B cell (primary cell): Measurements from ENCODE around the gene CLEC4D. TPM values are rescaled to one million over a fixed set of nuclear protein-coding genes. Genes with fewer than 3 reads are reported as not detected.
"Not testable (repeated sequence)": the region's sequence is repeated elsewhere in the genome, so short reads cannot be mapped to it uniquely, and the experiment has no call there.

Source experiments
- ATAC-seq: fragments of 200-7000 bp; cut with Tn5 transposase; one replicate; pipeline ENCODE4 v1.10.0; 2021; ENCODE audit warnings: low read depth, mild to moderate bottlenecking, moderate number of reproducible peaks, moderate library complexity
- CTCF ChIA-PET: fragments of 350-600 bp; sonication (Branson Sonifier 250); formaldehyde crosslinking; loops from one replicate; lab custom pipeline; 2021; ENCODE audit warnings: antibody characterized with exemption, inconsistent platforms; lab: Charles Lee
- POLR2A ChIA-PET: fragments of 350-600 bp; sonication (Branson Sonifier 250); formaldehyde crosslinking; loops from one replicate; lab custom pipeline; 2021; ENCODE audit warnings: antibody characterized with exemption; lab: Charles Lee
- DNase-seq: peaks from one replicate; pipeline ENCODE4 v3.0.0; 2013
- H2AFZ ChIP-seq: 2 replicates; pipeline ENCODE4 v1.6.1; 2012; ENCODE audit warnings: mild to moderate bottlenecking, low read depth, low read length; ENCODE audit not compliant: insufficient read depth, poor library complexity, severe bottlenecking
- H3K27ac ChIP-seq, 2 donors: 1 replicate in 1 of 2; 2 replicates in 1 of 2; pipeline ENCODE4 v1.5.1; 2012 to 2013; ENCODE audit warnings: low read length in 2 of 2, mild to moderate bottlenecking in 2 of 2, moderate library complexity in 1 of 2
- H3K27me3 ChIP-seq, 4 experiments: fragments of 200-600 bp in 1 of 4; sonication (generic) in 1 of 4; replicated peaks in 1 of 4; 1 replicate in 2 of 4; 2 replicates in 2 of 4; pipeline versions ENCODE4 v1.6.1 to v1.7.0; 2013 to 2016; ENCODE audit warnings: low read length in 3 of 4, mild to moderate bottlenecking in 2 of 4, mixed read lengths in 1 of 4, moderate library complexity in 1 of 4; ENCODE audit not compliant: insufficient read depth in 4 of 4, control insufficient read depth in 3 of 4; ENCODE audit errors: control extremely low read depth in 1 of 4
- H3K36me3 ChIP-seq, 2 experiments: replicated peaks in 1 of 2; 1 replicate in 1 of 2; 2 replicates in 1 of 2; pipeline versions ENCODE4 v1.6.1 to v1.7.1; 2013; ENCODE audit warnings: low read length in 1 of 2; ENCODE audit not compliant: insufficient read depth in 2 of 2, control insufficient read depth in 1 of 2; ENCODE audit errors: control extremely low read depth in 1 of 2, extremely low read depth in 1 of 2
- H3K4me1 ChIP-seq, 2 donors: fragments of 200-600 bp in 1 of 2; sonication (generic) in 1 of 2; 1 replicate in 1 of 2; 2 replicates in 1 of 2; pipeline versions ENCODE4 v1.5.1 to v1.6.1; 2013 to 2017; ENCODE audit warnings: low read length in 2 of 2; ENCODE audit not compliant: control insufficient read depth in 2 of 2, insufficient read depth in 2 of 2
- H3K4me2 ChIP-seq: replicated peaks from 2 replicates; pipeline ENCODE3; 2012; ENCODE audit warnings: mild to moderate bottlenecking, low read depth, low read length; ENCODE audit not compliant: poor library complexity, severe bottlenecking
- H3K4me3 ChIP-seq, 5 experiments: fragments of 200-600 bp in 1 of 5; sonication (generic) in 1 of 5; 1 replicate in 3 of 5; 2 replicates in 2 of 5; pipeline versions ENCODE4 v1.5.1 to v1.7.0; 2011 to 2016; ENCODE audit warnings: low read length in 4 of 5, mild to moderate bottlenecking in 4 of 5, low read depth in 2 of 5, control low read depth in 1 of 5, moderate library complexity in 1 of 5; ENCODE audit not compliant: insufficient read depth in 1 of 5; ENCODE audit errors: control extremely low read depth in 1 of 5, extremely low read depth in 1 of 5
- H3K79me2 ChIP-seq: fragments of 200-600 bp; sonication (generic); one replicate; pipeline ENCODE4 v1.6.0; 2016; ENCODE audit warnings: low read length; ENCODE audit not compliant: control insufficient read depth, insufficient read depth
- H3K9ac ChIP-seq: fragments of 200-600 bp; sonication (generic); 2 replicates; pipeline ENCODE4 v1.6.1; 2017; ENCODE audit warnings: mild to moderate bottlenecking, low read length, moderate library complexity
- H3K9me3 ChIP-seq, 3 donors: one replicate each; pipeline versions ENCODE4 v1.6.1 to v1.7.1; 2013; ENCODE audit warnings: low read length in 2 of 3; ENCODE audit not compliant: control insufficient read depth in 2 of 3, insufficient read depth in 1 of 3; ENCODE audit errors: control extremely low read depth in 1 of 3
- H4K20me1 ChIP-seq: 2 replicates; pipeline ENCODE4 v1.6.0; 2012; ENCODE audit warnings: mild to moderate bottlenecking, low read length; ENCODE audit not compliant: insufficient read depth, control insufficient read depth, poor library complexity, severe bottlenecking
- H3K27ac Mint-ChIP-seq: one replicate; pipeline ENCODE4 v1.8.0; 2021; ENCODE audit warnings: mixed read lengths
- H3K27me3 Mint-ChIP-seq: one replicate; pipeline ENCODE4 v1.8.0; 2021; ENCODE audit warnings: mixed read lengths
- H3K4me1 Mint-ChIP-seq: one replicate; pipeline ENCODE4 v1.8.0; 2021; ENCODE audit warnings: mixed read lengths
- H3K4me3 Mint-ChIP-seq: one replicate; pipeline ENCODE4 v1.8.0; 2021; ENCODE audit warnings: mixed read lengths
- H3K9me3 Mint-ChIP-seq: one replicate; pipeline ENCODE4 v1.8.0; 2022; ENCODE audit warnings: mixed read lengths; ENCODE audit not compliant: insufficient read depth
- EZH2 ChIP-seq: IDR thresholded peaks from 2 replicates; pipeline ENCODE4 v1.6.1; 2012; ENCODE audit warnings: borderline replicate concordance, low read depth, mild to moderate bottlenecking, moderate library complexity, low read length; ENCODE audit not compliant: insufficient read depth, poor library complexity, severe bottlenecking
- WGBS: methylation state at CpG from one replicate; pipeline ENCODE4 v1.1.5; 2013; ENCODE audit warnings: missing lambda C conversion rate; ENCODE audit not compliant: insufficient coverage; 5-methylcytosine and 5-hydroxymethylcytosine counted together
- intact Hi-C: fragments of 100-400 bp; cut with micrococcal nuclease; formaldehyde crosslinking; loops from one replicate; pipeline ENCODE4 v1.10.0; 2022
- polyA plus RNA-seq: library from polyadenylated mRNA; depleted of rRNA; stranded (reverse); fragments of >200 nt; gene quantifications from 2 replicates; pipeline ENCODE4 v1.2.3, GENCODE V29; 2012
- total RNA-seq, 2 donors: library from RNA; stranded (reverse); fragments of 120-200 nt in 1 of 2; gene quantifications; 1 replicate in 1 of 2; 2 replicates in 1 of 2; pipeline versions ENCODE4 v1.2.3 to v1.2.4, GENCODE V29; 2013 to 2022
- TF ChIP-seq, protein P1 (sequence below): fragments of 200-600 bp; IDR thresholded peaks from one replicate; pipeline ENCODE4 v1.8.0; 2022; ENCODE audit warnings: antibody characterized with exemption, mild to moderate bottlenecking

The CLEC4D gene
- total and polyA plus RNA-seq, 2 donors (not counting 1 experiment from before 2014, with no cell fraction given) = not detected

DNA sequence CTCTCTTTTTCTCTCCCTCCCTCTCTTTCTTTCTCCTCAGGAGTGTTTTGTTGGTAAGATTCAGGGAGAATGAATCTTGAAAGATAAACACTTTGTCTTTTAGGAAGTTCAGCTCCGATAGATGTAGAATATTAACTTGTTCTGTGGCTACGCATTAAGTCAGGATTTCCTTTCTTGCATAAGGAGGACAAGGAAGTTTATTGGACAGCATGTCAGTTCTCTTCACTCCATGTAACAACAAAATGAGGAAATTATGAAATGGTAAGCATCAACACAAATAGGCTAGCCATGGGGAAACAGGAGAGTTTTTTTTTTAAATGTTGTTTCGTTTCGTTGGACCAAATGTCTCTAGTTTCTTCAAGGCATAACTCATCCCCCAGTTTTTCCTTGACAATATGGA, 27.5 kb downstream of the CLEC4D start, which contains the start of gene CLEC4E:
TSS of gene CLEC4E (minus strand) at position 75 of the 400 bp plus-strand sequence. CDS start 108 bp downstream, outside the sequence.
- peaks cover 33% of the 10 kb centered on the region for H3K27me3 Mint-ChIP-seq
- H3K9ac ChIP-seq, H3K4me2 ChIP-seq, intact Hi-C loops, ATAC-seq, H3K4me3 Mint-ChIP-seq, H3K27ac ChIP-seq, H3K27ac Mint-ChIP-seq, H3K9me3 Mint-ChIP-seq, DNase-seq, H3K4me1 Mint-ChIP-seq, H3K4me1 ChIP-seq, H3K27me3 ChIP-seq, H2AFZ ChIP-seq, POLR2A ChIA-PET, H3K79me2 ChIP-seq, H4K20me1 ChIP-seq, H3K36me3 ChIP-seq, H3K9me3 ChIP-seq: not testable (repeated sequence)
- WGBS = no CpG with 5 or more reads among the region's 4 CpGs
- peak within 1 kb of the TSS in 1 of 5 experiments; percentile 52 for H3K4me3 ChIP-seq
- CTCF ChIA-PET = interaction anchor here (4.7 kb wide), 1 partner anchor 350 kb away, joined by 42 read pairs; no protein-coding TSS in a partner anchor

DNA sequence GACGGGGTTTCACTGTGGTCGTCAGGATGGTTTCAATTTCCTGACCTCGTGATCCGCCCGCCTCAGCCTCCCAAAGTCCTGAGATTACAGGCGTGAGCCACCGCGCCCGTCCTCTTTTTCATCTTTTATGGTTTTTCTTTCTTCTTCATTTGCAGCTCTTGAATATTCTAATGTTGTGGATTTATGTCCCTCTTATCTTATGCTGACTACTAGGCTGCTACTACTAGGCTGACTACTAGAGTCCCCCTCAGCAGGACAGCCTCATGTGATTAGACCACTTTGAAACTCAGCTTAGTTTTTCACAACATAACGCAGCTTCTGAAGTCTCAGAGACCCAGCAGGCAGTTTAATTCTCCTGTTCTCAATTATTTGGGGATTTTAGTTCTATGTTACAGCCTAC, 28.3 kb downstream of the CLEC4D start:
- Mint-ChIP-seq H3K27ac (no peak overlapping the region), H3K27me3 (peaks cover 33% of the 10 kb centered on the region), H3K4me3 (no peak overlapping the region), H3K9me3 (no peaks in the 10 kb centered on the region), H3K4me1 (peaks cover 6% of the 10 kb centered on the region)
- Histone ChIP-seq H3K9ac (no peak overlapping the region), H3K4me3 (no peak overlapping the region), H3K27me3 (peaks cover 0 to 7% (median 3%) of the 10 kb centered on the region in 4 experiments), H2AFZ (no peak overlapping the region), H3K9me3 (peaks cover 0 to 3% (median 0%) of the 10 kb centered on the region in 3 donors), H3K27ac (no peak overlapping the region), H4K20me1 (no peaks in the 10 kb centered on the region), H3K36me3 (no peaks in the 10 kb centered on the region), H3K79me2 (no peaks in the 10 kb centered on the region), H3K4me2 (no peak overlapping the region), H3K4me1 (no peaks in the 10 kb centered on the region)
- ATAC-seq = no peak
- no peak for TF ChIP-seq EZH2
- TF ChIP-seq, protein P1, sequence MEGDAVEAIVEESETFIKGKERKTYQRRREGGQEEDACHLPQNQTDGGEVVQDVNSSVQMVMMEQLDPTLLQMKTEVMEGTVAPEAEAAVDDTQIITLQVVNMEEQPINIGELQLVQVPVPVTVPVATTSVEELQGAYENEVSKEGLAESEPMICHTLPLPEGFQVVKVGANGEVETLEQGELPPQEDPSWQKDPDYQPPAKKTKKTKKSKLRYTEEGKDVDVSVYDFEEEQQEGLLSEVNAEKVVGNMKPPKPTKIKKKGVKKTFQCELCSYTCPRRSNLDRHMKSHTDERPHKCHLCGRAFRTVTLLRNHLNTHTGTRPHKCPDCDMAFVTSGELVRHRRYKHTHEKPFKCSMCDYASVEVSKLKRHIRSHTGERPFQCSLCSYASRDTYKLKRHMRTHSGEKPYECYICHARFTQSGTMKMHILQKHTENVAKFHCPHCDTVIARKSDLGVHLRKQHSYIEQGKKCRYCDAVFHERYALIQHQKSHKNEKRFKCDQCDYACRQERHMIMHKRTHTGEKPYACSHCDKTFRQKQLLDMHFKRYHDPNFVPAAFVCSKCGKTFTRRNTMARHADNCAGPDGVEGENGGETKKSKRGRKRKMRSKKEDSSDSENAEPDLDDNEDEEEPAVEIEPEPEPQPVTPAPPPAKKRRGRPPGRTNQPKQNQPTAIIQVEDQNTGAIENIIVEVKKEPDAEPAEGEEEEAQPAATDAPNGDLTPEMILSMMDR = no peak
- 80% methylated on average over 1 of the region's 10 CpGs for WGBS
- no peak for DNase-seq
- ChIA-PET CTCF (interaction anchor here (1.2 to 4.7 kb wide), 3 partner anchors 11 to 497 kb away, joined by 3 to 42 read pairs (median 4); no protein-coding TSS in a partner anchor), POLR2A (no interaction called here)
- intact Hi-C loops = no loop called here
